Cardiac muscle cell (in vitro differentiated cells and primary cell): Measurements from ENCODE around the gene CYTH1. TPM values are rescaled to one million over a fixed set of nuclear protein-coding genes. Genes with fewer than 3 reads are reported as not detected.

Experiments
- DNase-seq, 2 donors: peaks; one replicate each; pipeline versions ENCODE4 v3.0.0 to v3.0.0-alpha.2; 2010 to 2017; ENCODE audit warnings: low read depth in 1 of 2, low spot score in 1 of 2
- H3K27ac ChIP-seq: fragments of 200-600 bp; sonication (generic); 2 replicates; pipeline ENCODE4 v1.5.1; 2016
- H3K27me3 ChIP-seq: fragments of 200-600 bp; sonication (generic); 2 replicates; pipeline ENCODE4 v1.6.0; 2016; ENCODE audit warnings: control low read depth
- H3K36me3 ChIP-seq: fragments of 200-600 bp; sonication (generic); 2 replicates; pipeline ENCODE4 v1.5.1; 2016; ENCODE audit warnings: control low read depth
- H3K4me1 ChIP-seq: fragments of 200-600 bp; sonication (generic); 2 replicates; pipeline ENCODE4 v1.8.1; 2017; ENCODE audit warnings: low read depth, mild to moderate bottlenecking, mixed run types
- H3K4me3 ChIP-seq: fragments of 200-600 bp; sonication (generic); 2 replicates; pipeline ENCODE4 v1.5.1; 2016; ENCODE audit warnings: mild to moderate bottlenecking
- H3K9me3 ChIP-seq: fragments of 200-600 bp; sonication (generic); 2 replicates; pipeline ENCODE4 v1.5.1; 2017; ENCODE audit warnings: low read depth, mild to moderate bottlenecking, control low read depth
- polyA plus RNA-seq: library from polyadenylated mRNA; unstranded; fragments of >200 nt; fragmentation: Nextera tagmentation; extraction: Ambion mirVana; gene quantifications from 2 replicates; pipeline ENCODE4 v1.2.1, GENCODE V29; 2016
- total RNA-seq: library from RNA; depleted of rRNA; stranded (reverse); fragments of >200 nt; gene quantifications from 2 replicates; pipeline ENCODE4 v1.2.3, GENCODE V29; 2016
- TF ChIP-seq, protein P1 (sequence below): IDR thresholded peaks from 2 replicates; pipeline ENCODE4 v1.5.1; 2012; ENCODE audit warnings: low read depth, mild to moderate bottlenecking, low read length

The CYTH1 gene
- total and polyA plus RNA-seq, 2 experiments from 2014 or later = 21.9 to 39.6 TPM

DNA sequence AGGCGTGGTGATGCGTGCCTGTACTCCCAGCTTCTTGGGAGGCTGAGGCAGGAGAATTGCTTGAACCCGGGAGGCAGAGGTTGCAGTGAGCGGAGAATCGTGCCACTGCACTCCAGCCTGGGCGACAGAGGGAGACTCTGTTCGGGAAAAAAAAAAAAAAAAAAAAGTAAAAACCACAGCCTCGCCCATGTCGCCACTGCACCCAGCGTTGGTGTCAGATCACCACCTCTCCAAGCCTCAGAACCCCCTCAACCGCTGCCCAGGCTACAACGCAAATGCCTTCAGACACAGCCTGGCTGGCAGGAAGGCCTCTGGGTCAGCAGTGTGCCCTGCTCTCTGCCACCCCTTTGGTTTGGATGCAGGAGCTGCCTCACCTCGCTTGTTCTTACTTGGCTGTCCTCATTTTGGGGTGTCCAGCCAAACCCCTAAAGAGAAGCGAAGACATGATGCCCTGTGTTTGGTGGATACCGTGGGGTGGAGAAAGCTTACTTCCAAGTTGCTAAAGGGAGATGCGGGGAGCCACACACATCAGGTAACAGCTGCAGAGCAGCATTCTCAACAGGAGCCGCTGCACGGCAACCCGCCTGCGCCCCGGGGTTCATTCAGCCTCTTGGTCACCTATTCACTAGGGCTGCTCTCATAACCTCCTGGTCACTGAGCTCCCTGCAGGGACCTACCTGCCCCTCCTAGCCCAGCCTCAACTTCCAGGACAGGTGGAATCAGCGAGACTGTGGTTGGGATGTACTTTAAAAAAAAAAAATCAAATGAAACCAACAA is 13.0 kb upstream of the CYTH1 start:
- Histone ChIP-seq H3K27me3 (no peaks in the 10 kb centered on the region), H3K4me3 (no peak overlapping the region), H3K36me3 (peaks cover 10% of the 10 kb centered on the region), H3K9me3 (no peaks in the 10 kb centered on the region), H3K4me1 (peaks cover 6% of the 10 kb centered on the region), H3K27ac (no peak overlapping the region)
- DNase-seq = no peak
- TF ChIP-seq, protein P1, sequence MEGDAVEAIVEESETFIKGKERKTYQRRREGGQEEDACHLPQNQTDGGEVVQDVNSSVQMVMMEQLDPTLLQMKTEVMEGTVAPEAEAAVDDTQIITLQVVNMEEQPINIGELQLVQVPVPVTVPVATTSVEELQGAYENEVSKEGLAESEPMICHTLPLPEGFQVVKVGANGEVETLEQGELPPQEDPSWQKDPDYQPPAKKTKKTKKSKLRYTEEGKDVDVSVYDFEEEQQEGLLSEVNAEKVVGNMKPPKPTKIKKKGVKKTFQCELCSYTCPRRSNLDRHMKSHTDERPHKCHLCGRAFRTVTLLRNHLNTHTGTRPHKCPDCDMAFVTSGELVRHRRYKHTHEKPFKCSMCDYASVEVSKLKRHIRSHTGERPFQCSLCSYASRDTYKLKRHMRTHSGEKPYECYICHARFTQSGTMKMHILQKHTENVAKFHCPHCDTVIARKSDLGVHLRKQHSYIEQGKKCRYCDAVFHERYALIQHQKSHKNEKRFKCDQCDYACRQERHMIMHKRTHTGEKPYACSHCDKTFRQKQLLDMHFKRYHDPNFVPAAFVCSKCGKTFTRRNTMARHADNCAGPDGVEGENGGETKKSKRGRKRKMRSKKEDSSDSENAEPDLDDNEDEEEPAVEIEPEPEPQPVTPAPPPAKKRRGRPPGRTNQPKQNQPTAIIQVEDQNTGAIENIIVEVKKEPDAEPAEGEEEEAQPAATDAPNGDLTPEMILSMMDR = no peak

- H3K36me3 ChIP-seq = peaks cover 10% of the 10 kb centered on the region
- DNase-seq = no peak
- TF ChIP-seq, protein P1 = no peak
These were observed 12.3 kb upstream of the CYTH1 start for GRCh38 chr17:78794399-78794798.

GRCh38 chr17:78793968-78794367 is 11.9 kb upstream of the CYTH1 start:
- TF ChIP-seq, protein P1 = no peak
- Histone ChIP-seq H3K9me3 (no peaks in the 10 kb centered on the region), H3K27me3 (no peaks in the 10 kb centered on the region), H3K4me3 (no peak overlapping the region), H3K36me3 (peaks cover 10% of the 10 kb centered on the region), H3K4me1 (peaks cover 6% of the 10 kb centered on the region), H3K27ac (peak overlapping the region; percentile 51)
- DNase-seq = no peak

More at GRCh38 chr17:78794399-78794798, 12.3 kb upstream of the CYTH1 start:
- H3K27ac ChIP-seq = peak overlapping the region; percentile 51
- no peaks in the 10 kb centered on the region for H3K9me3 ChIP-seq
- H3K27me3 ChIP-seq = no peaks in the 10 kb centered on the region
- H3K4me1 ChIP-seq = peaks cover 6% of the 10 kb centered on the region
- no peak overlapping the region for H3K4me3 ChIP-seq

GRCh38 chr17:78793415-78793814 is 11.3 kb upstream of the CYTH1 start:
- DNase-seq = no peak
- H3K36me3 ChIP-seq = peaks cover 10% of the 10 kb centered on the region
- H3K4me3 ChIP-seq = no peak overlapping the region
- H3K9me3 ChIP-seq = no peaks in the 10 kb centered on the region
- H3K4me1 ChIP-seq = peaks cover 6% of the 10 kb centered on the region
- TF ChIP-seq, protein P1 = no peak
- no peak overlapping the region for H3K27ac ChIP-seq
- H3K27me3 ChIP-seq = no peaks in the 10 kb centered on the region

DNA sequence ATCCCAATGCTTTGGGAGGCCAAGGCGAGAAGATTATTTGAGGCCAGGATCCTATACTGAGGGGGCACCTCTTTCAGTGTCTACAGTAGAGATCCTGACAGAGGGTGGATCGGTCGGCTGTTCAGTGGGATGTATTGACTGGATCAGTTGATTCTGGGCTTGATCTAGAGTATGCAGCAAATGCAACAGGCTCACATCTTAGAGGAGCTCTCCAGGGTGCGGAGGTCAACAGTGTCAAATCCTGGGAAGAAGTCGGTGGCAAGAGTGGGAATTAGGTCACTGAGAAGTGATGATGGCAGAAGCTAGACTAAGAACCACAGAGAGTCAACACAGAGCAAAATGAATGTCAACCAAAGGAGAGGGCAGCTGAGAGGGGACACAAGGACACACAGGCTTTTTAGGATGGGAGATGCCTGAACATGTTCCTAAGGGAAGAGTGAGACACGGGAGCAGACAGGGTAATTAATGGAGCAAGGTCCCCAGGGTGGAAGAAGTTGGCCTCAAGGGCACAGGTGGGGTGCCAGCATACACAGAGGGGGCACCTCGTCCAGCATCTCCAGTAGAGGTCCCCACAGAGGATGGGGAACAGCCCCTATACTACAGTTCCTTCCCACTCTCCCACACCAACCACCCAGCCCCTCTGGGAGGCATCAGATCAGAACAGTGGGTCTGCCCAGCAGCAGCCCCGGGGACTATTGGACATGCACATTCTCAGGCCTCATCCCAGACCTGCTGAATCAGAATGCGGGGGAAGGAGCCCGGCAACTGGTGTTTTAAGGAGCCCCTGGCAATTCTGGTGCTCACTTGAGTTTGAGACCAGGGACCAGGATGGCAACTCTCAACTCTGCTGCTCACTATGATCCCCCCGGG is 10.0 kb upstream of the CYTH1 start:
- peak overlapping the region; percentile 34 for H3K27ac ChIP-seq
- H3K9me3 ChIP-seq = no peaks in the 10 kb centered on the region
- no peak for DNase-seq
- H3K4me1 ChIP-seq = peaks cover 6% of the 10 kb centered on the region
- TF ChIP-seq, protein P1 = no peak
- peaks cover 6% of the 10 kb centered on the region for H3K36me3 ChIP-seq
- no peak overlapping the region for H3K4me3 ChIP-seq
- H3K27me3 ChIP-seq = no peaks in the 10 kb centered on the region
